SJSA1 (cell line): ENCODE measurements around the gene SYNPO2. TPM values are rescaled to one million over a fixed set of nuclear protein-coding genes. Genes with fewer than 3 reads are reported as not detected.
"Not testable (repeated sequence)": the region's sequence is repeated elsewhere in the genome, so short reads cannot be mapped to it uniquely, and the experiment has no call there.

Experiments used
- DNase-seq, 2 experiments: peaks; one replicate each; pipeline ENCODE4 v3.0.0-alpha.2; 2015 to 2020; ENCODE audit warnings: low spot score in 2 of 2, low read depth in 1 of 2
- H3K27ac ChIP-seq: fragments of 250-450 bp; sonication (Bioruptor Pico); 2 replicates; pipeline ENCODE4 v1.5.1; 2020; ENCODE audit warnings: mild to moderate bottlenecking, moderate library complexity
- H3K27me3 ChIP-seq: fragments of 250-450 bp; sonication (Bioruptor Pico); replicated peaks from 2 replicates; pipeline ENCODE4 v1.5.1; 2020; ENCODE audit warnings: mild to moderate bottlenecking, moderate library complexity
- H3K36me3 ChIP-seq: fragments of 250-450 bp; sonication (Bioruptor Pico); 2 replicates; pipeline ENCODE4 v1.5.1; 2020; ENCODE audit warnings: mild to moderate bottlenecking
- H3K4me1 ChIP-seq: fragments of 250-450 bp; sonication (Bioruptor Pico); replicated peaks from 2 replicates; pipeline ENCODE4 v1.6.1; 2021; ENCODE audit warnings: mild to moderate bottlenecking
- H3K4me3 ChIP-seq: fragments of 250-450 bp; sonication (Bioruptor Pico); 2 replicates; pipeline ENCODE4 v1.5.1; 2020; ENCODE audit warnings: mild to moderate bottlenecking
- H3K9me3 ChIP-seq: fragments of 250-450 bp; sonication (Bioruptor Pico); replicated peaks from 2 replicates; pipeline ENCODE4 v1.5.1; 2020; ENCODE audit warnings: mild to moderate bottlenecking
- total RNA-seq: library from RNA; depleted of rRNA; stranded (reverse); fragments of >200 nt; shearing (Covaris generic); gene quantifications from 2 replicates; pipeline ENCODE4 v1.2.3, GENCODE V29; 2014

Gene SYNPO2
- total RNA-seq, 1 experiment from 2014 or later: 4.7 TPM

GRCh38 chr4:119050527-119051090 is 162.0 kb downstream of the SYNPO2 start:
- DNase-seq: no peak
- H3K9me3 ChIP-seq: no peaks in the 10 kb centered on the region
- no peak overlapping the region for H3K4me3 ChIP-seq

GRCh38 chr4:119053245-119053644 is 164.6 kb downstream of the SYNPO2 start:
- Histone ChIP-seq H3K27ac (no peak overlapping the region), H3K9me3 (no peaks in the 10 kb centered on the region), H3K27me3 (no peaks in the 10 kb centered on the region), H3K4me1 (peaks cover 13% of the 10 kb centered on the region), H3K4me3 (no peak overlapping the region), H3K36me3 (no peaks in the 10 kb centered on the region)
- DNase-seq: no peak

More at GRCh38 chr4:119050527-119051090, 162.0 kb downstream of the SYNPO2 start:
- H3K4me1 ChIP-seq: peaks cover 28% of the 10 kb centered on the region
- no peaks in the 10 kb centered on the region for H3K36me3 ChIP-seq
- H3K27me3 ChIP-seq: no peaks in the 10 kb centered on the region
- H3K27ac ChIP-seq: no peak overlapping the region

GRCh38 chr4:119053997-119054396 is 165.3 kb downstream of the SYNPO2 start:
- DNase-seq: no peak
- Histone ChIP-seq H3K36me3 (no peaks in the 10 kb centered on the region), H3K4me3 (no peak overlapping the region), H3K9me3 (no peaks in the 10 kb centered on the region), H3K27me3 (no peaks in the 10 kb centered on the region), H3K4me1 (peaks cover 6% of the 10 kb centered on the region), H3K27ac (no peak overlapping the region)

GRCh38 chr4:119057417-119057816 is 168.8 kb downstream of the SYNPO2 start:
- Histone ChIP-seq H3K4me1 (no peaks in the 10 kb centered on the region), H3K36me3 (no peaks in the 10 kb centered on the region), H3K4me3 (no peak overlapping the region), H3K9me3 (no peaks in the 10 kb centered on the region), H3K27ac (no peak overlapping the region), H3K27me3 (no peaks in the 10 kb centered on the region)
- DNase-seq: no peak

GRCh38 chr4:119059221-119059620 is 170.6 kb downstream of the SYNPO2 start:
- H3K27ac ChIP-seq: no peak overlapping the region
- no peak overlapping the region for H3K4me3 ChIP-seq
- no peaks in the 10 kb centered on the region for H3K4me1 ChIP-seq
- H3K9me3 ChIP-seq: no peaks in the 10 kb centered on the region
- no peak for DNase-seq
- no peaks in the 10 kb centered on the region for H3K36me3 ChIP-seq
- no peaks in the 10 kb centered on the region for H3K27me3 ChIP-seq

- not testable (repeated sequence) for H3K27me3 ChIP-seq, H3K36me3 ChIP-seq, H3K4me3 ChIP-seq, DNase-seq, H3K27ac ChIP-seq, H3K9me3 ChIP-seq
- peaks cover 14% of the 10 kb centered on the region for H3K4me1 ChIP-seq
Observed at GRCh38 chr4:119067125-119067524, 178.5 kb downstream of the SYNPO2 start.

GRCh38 chr4:119067670-119068360 is 179.2 kb downstream of the SYNPO2 start:
- peaks cover 14% of the 10 kb centered on the region for H3K4me1 ChIP-seq
- not testable (repeated sequence) for DNase-seq, H3K27me3 ChIP-seq, H3K9me3 ChIP-seq, H3K36me3 ChIP-seq, H3K4me3 ChIP-seq, H3K27ac ChIP-seq

GRCh38 chr4:119068529-119068962 is 179.9 kb downstream of the SYNPO2 start:
- H3K4me3 ChIP-seq: no peak overlapping the region
- DNase-seq: no peak
- H3K9me3 ChIP-seq: no peaks in the 10 kb centered on the region
- H3K4me1 ChIP-seq: peaks cover 14% of the 10 kb centered on the region
- H3K27me3 ChIP-seq: no peaks in the 10 kb centered on the region
- H3K27ac ChIP-seq: no peak overlapping the region
- H3K36me3 ChIP-seq: no peaks in the 10 kb centered on the region

- DNase-seq: no peak
- Histone ChIP-seq H3K27me3 (no peaks in the 10 kb centered on the region), H3K36me3 (no peaks in the 10 kb centered on the region), H3K9me3 (no peaks in the 10 kb centered on the region), H3K27ac (no peak overlapping the region), H3K4me1 (peaks cover 14% of the 10 kb centered on the region), H3K4me3 (no peak overlapping the region)
Observed at GRCh38 chr4:119070301-119070700, 181.6 kb downstream of the SYNPO2 start.

GRCh38 chr4:119080721-119081541 is 192.3 kb downstream of the SYNPO2 start:
- no peaks in the 10 kb centered on the region; the same call in 1 of the 2 replicates for H3K9me3 ChIP-seq
- H3K4me1 ChIP-seq: peaks cover 13% of the 10 kb centered on the region
- H3K36me3 ChIP-seq: no peaks in the 10 kb centered on the region
- peak in 1 of 2 experiments; percentile 52 for DNase-seq
- H3K27ac ChIP-seq: no peak overlapping the region
- no peaks in the 10 kb centered on the region for H3K27me3 ChIP-seq
- no peak overlapping the region for H3K4me3 ChIP-seq

GRCh38 chr4:119081542-119081859 is 192.8 kb downstream of the SYNPO2 start:
- Histone ChIP-seq H3K4me3 (no peak overlapping the region), H3K27ac (no peak overlapping the region), H3K4me1 (peaks cover 13% of the 10 kb centered on the region), H3K36me3 (no peaks in the 10 kb centered on the region), H3K9me3 (no peaks in the 10 kb centered on the region; the same call in 1 of the 2 replicates), H3K27me3 (no peaks in the 10 kb centered on the region)
- no peak for DNase-seq

GRCh38 chr4:119081943-119082342 is 193.3 kb downstream of the SYNPO2 start:
- DNase-seq: no peak
- Histone ChIP-seq H3K4me1 (peaks cover 13% of the 10 kb centered on the region), H3K36me3 (no peaks in the 10 kb centered on the region), H3K4me3 (no peak overlapping the region), H3K9me3 (no peaks in the 10 kb centered on the region; the same call in 1 of the 2 replicates), H3K27me3 (no peaks in the 10 kb centered on the region), H3K27ac (no peak overlapping the region)

GRCh38 chr4:119082661-119083060 is 194.0 kb downstream of the SYNPO2 start:
- no peak overlapping the region for H3K4me3 ChIP-seq
- H3K9me3 ChIP-seq: no peaks in the 10 kb centered on the region; the same call in 1 of the 2 replicates
- H3K36me3 ChIP-seq: no peaks in the 10 kb centered on the region
- peaks cover 13% of the 10 kb centered on the region for H3K4me1 ChIP-seq
- no peaks in the 10 kb centered on the region for H3K27me3 ChIP-seq
- no peak overlapping the region for H3K27ac ChIP-seq
- no peak for DNase-seq

GRCh38 chr4:119084513-119084912 is 195.9 kb downstream of the SYNPO2 start:
- H3K9me3 ChIP-seq: no peaks in the 10 kb centered on the region; the same call in 1 of the 2 replicates
- no peak overlapping the region for H3K4me3 ChIP-seq
- peaks cover 13% of the 10 kb centered on the region for H3K4me1 ChIP-seq
- no peaks in the 10 kb centered on the region for H3K36me3 ChIP-seq
- no peak for DNase-seq
- H3K27ac ChIP-seq: no peak overlapping the region
- no peaks in the 10 kb centered on the region for H3K27me3 ChIP-seq
